ENCODE data around the gene AGER.
"Not testable (repeated sequence)": the region's sequence is repeated elsewhere in the genome, so short reads cannot be mapped to it uniquely, and the experiment has no call there.

AGER gene

GRCh38 chr6:32196682-32197616 lies 12.9 kb upstream of the AGER start:
- no peaks in the 10 kb centered on the region for H3K27me3 ChIP-seq (ENCODE audit: control insufficient read depth in 1 of 2, insufficient read depth in 2 of 2, low read length in 2 of 2)
- H3K9ac ChIP-seq (ENCODE audit: low read length): peak overlapping the region; percentile 100
- peak overlapping the region; percentile 97 for H3K27ac ChIP-seq (ENCODE audit: low read depth, low read length)
- no peaks in the 10 kb centered on the region for H3K9me3 ChIP-seq (ENCODE audit: low read length)
- peak overlapping the region; percentile 70 to 91 for H3K4me3 ChIP-seq (ENCODE audit: low read depth in 1 of 2, low read length in 2 of 2)
- peaks cover 23% of the 10 kb centered on the region for H3K4me1 ChIP-seq (ENCODE audit: insufficient read depth, low read length)
- H3K36me3 ChIP-seq (ENCODE audit: insufficient read depth, low read length): no peaks in the 10 kb centered on the region

DNA sequence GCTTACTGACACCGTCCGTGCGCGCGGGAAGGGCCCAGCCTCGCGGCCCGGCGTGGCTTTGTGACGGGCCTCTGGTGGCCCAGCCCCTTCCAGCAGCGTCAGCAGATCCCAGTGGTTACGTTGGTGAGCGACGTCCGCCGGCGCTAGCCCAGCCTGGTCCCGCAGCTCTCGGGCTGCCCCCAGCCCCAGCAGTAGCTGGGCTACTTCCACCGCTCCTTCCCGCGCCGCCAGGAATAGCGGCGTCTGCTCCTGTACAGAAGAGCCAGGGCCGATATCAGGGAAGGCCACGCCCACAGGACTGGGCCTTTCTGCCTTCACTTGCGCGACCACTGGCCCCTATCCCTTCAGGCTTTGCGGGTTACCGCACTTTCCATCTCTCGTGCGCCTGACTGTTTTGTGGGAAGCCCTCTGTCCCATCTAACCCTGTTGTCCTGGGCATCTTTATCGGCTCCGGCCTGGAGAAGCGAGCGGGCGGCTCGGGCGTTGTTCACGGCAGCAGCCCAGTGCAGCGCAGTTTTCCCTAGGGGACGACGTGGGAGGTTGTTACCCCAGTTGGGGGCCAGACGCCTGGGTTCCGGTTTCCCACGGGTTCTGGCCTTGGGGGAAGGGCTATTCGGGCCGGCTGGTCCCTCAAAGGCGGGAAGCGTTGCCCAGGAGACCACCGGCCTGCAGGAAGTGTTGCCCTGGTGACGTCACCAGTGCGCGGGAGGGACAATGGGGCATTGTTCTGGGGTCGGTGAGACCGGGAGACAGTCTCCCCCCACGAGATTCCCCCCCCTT lies 12.0 kb upstream of the AGER start:
- H3K4me3 ChIP-seq (ENCODE audit: low read depth in 1 of 2, low read length in 2 of 2): peak overlapping the region; percentile 70 to 91
- H3K4me1 ChIP-seq (ENCODE audit: insufficient read depth, low read length): peaks cover 27% of the 10 kb centered on the region
- no peaks in the 10 kb centered on the region for H3K9me3 ChIP-seq (ENCODE audit: low read length)
- H3K36me3 ChIP-seq (ENCODE audit: insufficient read depth, low read length): no peaks in the 10 kb centered on the region
- peak overlapping the region; percentile 100 for H3K9ac ChIP-seq (ENCODE audit: low read length)
- peak overlapping the region; percentile 97 for H3K27ac ChIP-seq (ENCODE audit: low read depth, low read length)
- H3K27me3 ChIP-seq (ENCODE audit: control insufficient read depth in 1 of 2, insufficient read depth in 2 of 2, low read length in 2 of 2): no peaks in the 10 kb centered on the region

- Histone ChIP-seq H3K36me3 (ENCODE audit: insufficient read depth, low read length) (no peaks in the 10 kb centered on the region), H3K4me3 (ENCODE audit: low read depth in 1 of 2, low read length in 2 of 2) (peak overlapping the region in 1 of 2 donors; percentile 62), H3K4me1 (ENCODE audit: insufficient read depth, low read length) (peaks cover 31% of the 10 kb centered on the region), H3K27ac (ENCODE audit: low read depth, low read length) (peak overlapping the region; percentile 99), H3K9ac (ENCODE audit: low read length) (no peak overlapping the region), H3K9me3 (ENCODE audit: low read length) (no peaks in the 10 kb centered on the region), H3K27me3 (ENCODE audit: control insufficient read depth in 1 of 2, insufficient read depth in 2 of 2, low read length in 2 of 2) (no peaks in the 10 kb centered on the region)
Measured at GRCh38 chr6:32195652-32195901, 11.5 kb upstream of the AGER start.

DNA sequence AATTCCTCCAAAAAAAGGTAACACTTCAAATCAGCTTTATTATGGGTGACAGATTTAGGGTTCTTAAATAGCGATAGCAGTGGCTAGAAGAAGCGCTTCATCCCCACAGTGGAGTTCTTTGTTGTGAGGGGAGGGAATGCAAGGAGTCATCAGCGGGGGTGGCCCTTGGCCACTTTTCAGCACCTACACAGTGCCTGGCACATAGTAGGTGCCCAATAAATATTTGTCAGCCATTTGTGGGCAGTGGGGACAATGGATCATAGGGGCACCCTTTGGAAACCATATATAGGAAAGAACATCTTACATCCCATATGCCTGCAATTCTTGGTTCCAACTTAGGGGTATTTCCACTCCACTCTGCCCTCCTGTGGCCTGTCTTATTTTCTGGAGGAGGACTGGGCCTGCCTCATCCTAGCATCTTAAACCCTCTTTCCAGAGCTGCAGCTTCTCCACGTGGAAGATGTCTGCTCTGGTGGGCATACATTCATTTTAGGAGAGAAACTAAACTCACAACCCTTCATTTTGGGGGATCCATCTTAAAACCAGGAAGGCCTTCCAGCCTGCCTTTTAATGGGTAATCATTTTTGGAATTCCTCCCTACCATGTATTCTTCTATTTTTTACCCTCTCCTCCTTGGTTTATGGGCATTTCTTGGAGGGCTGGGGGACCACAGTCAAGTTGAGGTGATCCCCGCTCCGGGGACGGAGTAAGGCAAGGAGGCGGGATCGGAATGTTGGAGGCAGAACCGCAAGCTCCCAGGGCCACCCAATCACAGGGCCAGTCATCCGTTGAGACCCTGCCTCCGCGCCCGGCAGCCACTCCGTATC lies 11.0 kb upstream of the AGER start:
- H3K4me3 ChIP-seq (ENCODE audit: low read depth in 1 of 2, low read length in 2 of 2): peak overlapping the region; percentile 43 to 62
- no peaks in the 10 kb centered on the region for H3K9me3 ChIP-seq (ENCODE audit: low read length)
- peaks cover 31% of the 10 kb centered on the region for H3K4me1 ChIP-seq (ENCODE audit: insufficient read depth, low read length)
- peak overlapping the region; percentile 68 for H3K9ac ChIP-seq (ENCODE audit: low read length)
- no peaks in the 10 kb centered on the region for H3K27me3 ChIP-seq (ENCODE audit: control insufficient read depth in 1 of 2, insufficient read depth in 2 of 2, low read length in 2 of 2)
- no peaks in the 10 kb centered on the region for H3K36me3 ChIP-seq (ENCODE audit: insufficient read depth, low read length)
- H3K27ac ChIP-seq (ENCODE audit: low read depth, low read length): peak overlapping the region; percentile 99

DNA sequence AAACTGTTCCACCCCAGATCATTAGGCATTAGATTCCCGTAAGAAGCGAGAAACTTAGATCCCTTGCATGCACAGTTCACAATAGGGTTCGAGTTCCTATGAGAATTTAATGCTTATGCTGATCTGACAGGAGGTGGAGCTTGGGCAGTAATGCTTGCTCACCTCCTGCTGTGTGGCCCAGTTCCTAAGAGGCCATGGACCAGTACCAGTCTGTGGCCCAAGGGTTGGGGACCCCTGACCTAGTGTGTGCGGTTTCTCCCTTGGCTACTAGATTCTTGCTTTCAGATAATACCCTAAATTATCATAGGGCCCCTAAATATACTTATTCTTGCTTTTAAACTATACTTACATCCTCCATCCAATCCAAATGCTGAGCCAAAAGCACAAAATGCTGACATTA lies 10.3 kb upstream of the AGER start:
- Histone ChIP-seq H3K27me3 (ENCODE audit: control insufficient read depth in 1 of 2, insufficient read depth in 2 of 2, low read length in 2 of 2) (no peaks in the 10 kb centered on the region), H3K36me3 (ENCODE audit: insufficient read depth, low read length) (no peaks in the 10 kb centered on the region), H3K9ac (ENCODE audit: low read length) (peak overlapping the region; percentile 68), H3K4me1 (ENCODE audit: insufficient read depth, low read length) (peaks cover 31% of the 10 kb centered on the region), H3K9me3 (ENCODE audit: low read length) (no peaks in the 10 kb centered on the region), H3K4me3 (ENCODE audit: low read depth in 1 of 2, low read length in 2 of 2) (peak overlapping the region; percentile 43 to 62), H3K27ac (ENCODE audit: low read depth, low read length) (peak overlapping the region; percentile 99)

- H3K36me3 ChIP-seq (ENCODE audit: insufficient read depth, low read length); H3K27me3 ChIP-seq (ENCODE audit: control insufficient read depth in 1 of 2, insufficient read depth in 2 of 2, low read length in 2 of 2); H3K9me3 ChIP-seq (ENCODE audit: low read length); H3K9ac ChIP-seq (ENCODE audit: low read length): not testable (repeated sequence)
- Histone ChIP-seq H3K4me3 (ENCODE audit: low read depth in 1 of 2, low read length in 2 of 2) (peak overlapping the region in 1 of 2 donors; percentile 47), H3K4me1 (ENCODE audit: insufficient read depth, low read length) (peaks cover 37% of the 10 kb centered on the region), H3K27ac (ENCODE audit: low read depth, low read length) (peak overlapping the region; percentile 27)
Measured at GRCh38 chr6:32193096-32193495, 9.0 kb upstream of the AGER start.

DNA sequence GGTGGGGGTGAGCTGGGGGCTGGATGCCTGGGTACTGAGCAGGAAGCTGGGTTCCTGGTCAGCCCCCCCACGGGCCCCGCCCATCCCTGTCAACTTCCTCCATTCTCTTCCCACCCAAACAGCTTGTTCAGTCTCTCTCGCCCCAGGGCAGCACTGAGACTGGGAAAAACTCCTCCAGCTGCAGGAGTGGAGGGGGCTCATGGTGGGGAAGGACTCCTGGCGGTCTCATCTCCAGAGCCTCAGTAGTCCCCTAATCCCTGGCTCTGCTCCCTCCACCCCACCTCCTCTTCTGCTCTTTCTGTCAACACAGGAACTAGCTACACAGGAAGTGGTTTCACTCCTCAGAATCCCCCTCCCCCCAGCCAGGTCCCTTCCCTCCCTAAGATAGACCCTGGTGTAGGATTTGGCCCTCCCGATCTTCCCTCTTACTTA lies 8.6 kb upstream of the AGER start, which contains the start of gene GPSM3:
Gene GPSM3, minus strand, starts transcription at position 36 of the 432 bp plus-strand sequence. CDS start 130 bp downstream, outside the sequence.
- H3K27ac ChIP-seq (ENCODE audit: low read depth, low read length): peak within 1 kb of the TSS; percentile 27
- peaks cover 41% of the 10 kb centered on the region for H3K4me1 ChIP-seq (ENCODE audit: insufficient read depth, low read length)
- H3K9me3 ChIP-seq (ENCODE audit: low read length): no peaks in the 10 kb centered on the region
- H3K4me3 ChIP-seq (ENCODE audit: low read depth in 1 of 2, low read length in 2 of 2): peak within 1 kb of the TSS in 1 of 2 donors; percentile 47
- peaks cover 4% of the 10 kb centered on the region for H3K36me3 ChIP-seq (ENCODE audit: insufficient read depth, low read length)
- H3K9ac ChIP-seq (ENCODE audit: low read length): peak within 1 kb of the TSS; percentile 4
- no peaks in the 10 kb centered on the region for H3K27me3 ChIP-seq (ENCODE audit: control insufficient read depth in 1 of 2, insufficient read depth in 2 of 2, low read length in 2 of 2)

DNA sequence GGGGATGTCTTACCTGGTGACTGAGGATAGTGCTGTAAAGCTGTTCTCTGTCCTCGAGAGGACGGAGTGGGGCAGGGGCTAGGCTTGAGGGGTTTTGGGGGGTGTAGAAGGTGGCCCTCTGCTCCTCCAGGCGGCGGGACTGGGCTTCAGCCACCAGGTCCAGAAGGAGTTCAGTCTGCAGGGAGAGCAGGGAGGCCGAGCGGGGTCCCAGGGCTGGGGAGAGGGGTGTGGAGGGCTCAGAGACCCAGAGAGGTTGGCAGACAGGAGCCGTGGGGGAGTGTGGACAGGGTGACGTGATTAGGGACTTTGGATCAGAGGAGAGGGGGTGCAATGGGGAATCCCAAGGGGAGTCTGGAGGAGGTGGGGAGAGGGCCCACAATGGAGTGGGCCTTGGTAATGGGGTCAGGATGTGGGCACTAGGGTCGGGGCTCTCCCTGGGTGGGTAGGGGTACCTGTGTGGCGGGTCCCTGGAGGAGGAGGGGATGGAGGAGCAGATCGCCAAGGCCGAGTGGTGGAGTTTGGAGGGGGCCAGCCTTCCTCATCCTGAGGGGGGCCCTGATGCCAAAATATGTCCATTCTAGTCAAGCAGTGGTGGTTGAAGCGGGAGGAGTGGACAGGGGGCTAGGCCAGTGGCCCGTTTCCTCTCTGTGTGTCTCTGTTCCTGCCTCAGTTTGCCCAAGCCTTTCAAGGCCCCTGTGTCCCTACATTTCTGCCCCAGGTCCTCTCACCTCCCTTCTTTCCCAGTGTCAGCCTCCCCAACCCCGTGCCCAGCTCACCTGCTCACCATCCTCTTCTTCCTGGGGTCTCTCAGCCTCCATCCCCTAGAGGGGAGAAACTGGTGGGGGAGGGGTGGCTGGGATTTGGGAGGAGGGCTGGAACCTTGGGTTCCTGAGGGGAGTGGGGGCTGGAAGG lies 7.9 kb upstream of the AGER start:
- H3K4me3 ChIP-seq (ENCODE audit: low read depth in 1 of 2, low read length in 2 of 2): peak overlapping the region in 1 of 2 donors; percentile 47
- H3K9ac ChIP-seq (ENCODE audit: low read length): peak overlapping the region; percentile 4

DNA sequence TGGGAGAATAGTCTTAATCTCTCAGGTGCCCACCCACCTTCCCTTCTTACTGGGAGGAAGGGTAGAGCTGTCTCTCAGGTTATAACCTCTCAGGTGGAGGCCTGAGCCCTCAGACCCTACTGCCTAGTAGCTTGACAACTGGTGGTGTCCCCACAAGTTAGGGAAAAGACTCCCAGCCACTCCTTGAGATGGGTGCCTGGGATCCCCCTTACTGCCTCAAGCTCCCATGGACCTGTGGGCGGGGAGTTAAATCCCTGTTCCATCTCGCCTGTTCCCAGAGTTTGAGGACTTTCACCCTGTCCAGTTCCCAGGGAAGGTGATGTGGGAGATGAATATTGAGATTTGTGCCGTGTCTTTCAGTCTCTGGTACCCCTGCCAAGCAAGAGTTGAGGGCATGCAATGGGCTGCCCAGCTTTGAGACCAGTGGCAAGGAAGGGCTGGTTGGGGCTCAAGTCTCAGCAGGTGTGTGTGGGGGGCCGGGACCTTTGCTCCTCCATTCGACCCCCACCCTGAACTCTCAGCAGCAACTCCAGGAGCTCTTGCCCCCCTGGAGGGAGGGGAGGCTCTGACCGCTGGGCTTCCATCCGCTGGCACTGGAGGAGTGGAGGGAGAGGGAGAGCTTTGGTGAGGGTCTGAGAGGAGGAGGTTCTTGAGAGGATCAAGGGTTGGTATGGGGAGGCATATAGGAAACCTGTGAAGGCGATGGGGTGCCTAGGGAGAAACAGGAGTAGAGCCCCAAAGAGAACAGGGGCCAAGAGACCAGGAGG lies 7.0 kb upstream of the AGER start:
- H3K36me3 ChIP-seq (ENCODE audit: insufficient read depth, low read length): peaks cover 20% of the 10 kb centered on the region
- H3K27me3 ChIP-seq (ENCODE audit: control insufficient read depth in 1 of 2, insufficient read depth in 2 of 2, low read length in 2 of 2): no peaks in the 10 kb centered on the region
- H3K9ac ChIP-seq (ENCODE audit: low read length): peak overlapping the region; percentile 4
- peak overlapping the region; percentile 16 to 47 for H3K4me3 ChIP-seq (ENCODE audit: low read depth in 1 of 2, low read length in 2 of 2)
- peaks cover 47% of the 10 kb centered on the region for H3K4me1 ChIP-seq (ENCODE audit: insufficient read depth, low read length)
- H3K9me3 ChIP-seq (ENCODE audit: low read length): no peaks in the 10 kb centered on the region
- H3K27ac ChIP-seq (ENCODE audit: low read depth, low read length): peak overlapping the region; percentile 99

More for the DNA sequence above, 7.9 kb upstream of the AGER start:
- peaks cover 11% of the 10 kb centered on the region for H3K36me3 ChIP-seq (ENCODE audit: insufficient read depth, low read length)
- H3K27me3 ChIP-seq (ENCODE audit: control insufficient read depth in 1 of 2, insufficient read depth in 2 of 2, low read length in 2 of 2): no peaks in the 10 kb centered on the region
- peak overlapping the region; percentile 27 for H3K27ac ChIP-seq (ENCODE audit: low read depth, low read length)
- H3K9me3 ChIP-seq (ENCODE audit: low read length): no peaks in the 10 kb centered on the region
- H3K4me1 ChIP-seq (ENCODE audit: insufficient read depth, low read length): peaks cover 44% of the 10 kb centered on the region

Data from muscle layer of colon (tissue), 2 donors.